Rectal smooth muscle tissue (tissue), 1 donor: ENCODE data around the gene YAP1.

ENCODE experiments used
- H3K27ac ChIP-seq: one replicate; pipeline ENCODE4 v1.7.0; 2013; ENCODE audit warnings: low read depth, low read length, inconsistent platforms
- H3K27me3 ChIP-seq: one replicate; pipeline ENCODE4 v1.7.0; 2013; ENCODE audit warnings: low read length; ENCODE audit not compliant: control insufficient read depth, insufficient read depth
- H3K36me3 ChIP-seq: one replicate; pipeline ENCODE4 v1.7.0; 2013; ENCODE audit warnings: low read length; ENCODE audit not compliant: control insufficient read depth, insufficient read depth
- H3K4me1 ChIP-seq: one replicate; pipeline ENCODE4 v1.7.0; 2013; ENCODE audit warnings: low read length; ENCODE audit not compliant: control insufficient read depth, insufficient read depth
- H3K4me3 ChIP-seq: one replicate; pipeline ENCODE4 v1.7.0; 2013; ENCODE audit warnings: low read length
- H3K9ac ChIP-seq: one replicate; pipeline ENCODE4 v1.7.0; 2013; ENCODE audit warnings: low read length

Gene YAP1

GRCh38 chr11:102177126-102177525 is 66.9 kb downstream of the YAP1 start:
- H3K36me3 ChIP-seq: no peaks in the 10 kb centered on the region
- no peaks in the 10 kb centered on the region for H3K4me1 ChIP-seq
- H3K4me3 ChIP-seq: no peak overlapping the region
- H3K27ac ChIP-seq: no peak overlapping the region
- H3K27me3 ChIP-seq: no peaks in the 10 kb centered on the region
- no peak overlapping the region for H3K9ac ChIP-seq

DNA sequence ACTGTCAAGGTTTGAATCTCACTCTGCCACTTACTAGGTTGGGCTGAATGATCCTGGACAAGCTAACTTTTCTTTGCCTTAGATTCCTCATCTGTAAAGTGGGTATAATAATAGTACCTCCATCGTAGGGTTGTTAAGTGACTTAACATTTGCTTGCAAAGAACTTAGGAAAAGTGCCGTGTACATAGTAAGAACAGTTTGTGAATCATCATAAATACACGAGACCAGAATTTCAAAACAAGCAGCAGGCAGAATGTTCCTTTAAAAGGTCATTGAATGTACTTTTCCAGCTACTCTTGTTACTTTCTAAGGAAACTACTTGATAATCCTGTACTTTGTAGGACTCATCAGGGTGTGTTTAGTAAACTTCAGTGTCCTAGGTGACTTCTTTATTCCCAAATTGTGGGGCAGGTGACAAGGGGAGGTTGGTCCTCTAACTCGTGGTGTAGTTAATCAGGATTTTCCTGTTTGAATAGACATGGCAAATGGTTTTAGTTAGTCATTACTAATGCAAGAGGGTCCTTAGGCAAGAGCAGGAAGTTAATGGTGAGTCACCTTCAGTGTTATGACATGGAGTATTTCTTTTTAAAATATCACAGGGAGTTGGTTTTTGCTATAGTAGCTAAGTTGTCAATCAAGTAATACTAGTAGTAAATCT is 67.9 kb downstream of the YAP1 start:
- no peaks in the 10 kb centered on the region for H3K4me1 ChIP-seq
- no peak overlapping the region for H3K9ac ChIP-seq
- H3K4me3 ChIP-seq: no peak overlapping the region
- no peaks in the 10 kb centered on the region for H3K27me3 ChIP-seq
- H3K27ac ChIP-seq: peak overlapping the region; percentile 63
- no peaks in the 10 kb centered on the region for H3K36me3 ChIP-seq

GRCh38 chr11:102179371-102179770 is 69.1 kb downstream of the YAP1 start:
- H3K36me3 ChIP-seq: no peaks in the 10 kb centered on the region
- H3K9ac ChIP-seq: no peak overlapping the region
- no peaks in the 10 kb centered on the region for H3K27me3 ChIP-seq
- no peak overlapping the region for H3K27ac ChIP-seq
- no peaks in the 10 kb centered on the region for H3K4me1 ChIP-seq
- no peak overlapping the region for H3K4me3 ChIP-seq

GRCh38 chr11:102184269-102184987 is 74.2 kb downstream of the YAP1 start:
- Histone ChIP-seq H3K4me1 (no peaks in the 10 kb centered on the region), H3K27ac (no peak overlapping the region)

GRCh38 chr11:102186551-102187191 is 76.4 kb downstream of the YAP1 start:
- Histone ChIP-seq H3K27me3 (no peaks in the 10 kb centered on the region), H3K27ac (no peak overlapping the region), H3K4me1 (no peaks in the 10 kb centered on the region), H3K9ac (no peak overlapping the region), H3K4me3 (no peak overlapping the region), H3K36me3 (no peaks in the 10 kb centered on the region)

More at GRCh38 chr11:102184269-102184987, 74.2 kb downstream of the YAP1 start:
- Histone ChIP-seq H3K9ac (no peak overlapping the region), H3K36me3 (no peaks in the 10 kb centered on the region), H3K27me3 (no peaks in the 10 kb centered on the region), H3K4me3 (no peak overlapping the region)

DNA sequence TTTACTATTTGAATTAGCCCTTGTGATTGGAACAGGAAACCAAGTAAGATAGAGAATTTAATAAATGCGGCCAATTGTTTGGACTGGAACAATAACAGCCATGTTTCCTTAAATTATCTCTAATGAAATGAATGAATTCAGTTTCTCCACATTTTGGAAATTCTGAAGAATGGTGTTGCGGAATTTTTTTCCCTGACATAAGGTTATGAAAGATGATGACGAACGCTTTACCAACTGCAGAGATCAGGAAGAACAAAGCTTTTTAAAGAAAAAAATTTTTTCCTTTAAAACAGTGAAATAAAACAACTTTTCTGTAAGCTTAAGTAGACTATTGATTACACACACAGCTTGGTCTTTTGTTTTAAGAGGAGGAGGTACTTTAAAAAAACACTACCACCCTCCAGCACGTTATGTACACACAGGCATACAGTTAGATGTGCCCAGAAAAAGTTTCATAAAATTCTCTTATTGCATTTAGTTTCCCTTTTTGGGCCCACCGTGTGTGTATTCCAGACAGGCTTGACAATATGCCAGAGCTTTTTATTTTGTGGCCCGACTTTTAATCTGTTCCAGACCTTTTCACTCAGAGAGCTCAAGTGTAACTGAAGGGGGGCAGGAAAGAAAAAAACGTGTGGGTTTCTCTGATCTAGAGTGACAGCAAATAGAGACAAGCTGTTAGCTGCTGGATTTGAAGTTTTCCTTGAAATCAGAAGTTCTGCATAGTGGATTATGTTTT is 77.3 kb downstream of the YAP1 start:
- H3K4me3 ChIP-seq: no peak overlapping the region
- no peaks in the 10 kb centered on the region for H3K36me3 ChIP-seq
- H3K9ac ChIP-seq: no peak overlapping the region
- no peaks in the 10 kb centered on the region for H3K4me1 ChIP-seq
- H3K27me3 ChIP-seq: no peaks in the 10 kb centered on the region
- H3K27ac ChIP-seq: no peak overlapping the region

DNA sequence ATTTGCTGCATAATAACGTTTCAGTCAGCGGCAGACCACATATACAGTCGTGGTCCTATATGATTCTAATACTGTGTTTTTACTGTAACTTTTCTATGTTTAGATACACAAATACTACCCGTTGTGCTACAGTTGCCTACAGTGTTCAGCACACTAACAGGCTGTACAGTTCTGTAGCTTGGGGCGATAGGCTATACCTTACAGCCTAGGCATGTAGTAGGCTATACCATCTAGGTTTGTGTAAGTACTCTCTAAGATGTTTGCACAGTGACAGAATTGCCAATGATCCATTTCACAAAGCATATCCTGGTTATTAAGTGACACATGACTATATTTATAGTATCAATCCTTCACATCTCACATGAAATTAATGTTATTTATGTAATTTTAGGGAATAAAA is 78.2 kb downstream of the YAP1 start:
- no peak overlapping the region for H3K27ac ChIP-seq
- H3K4me1 ChIP-seq: no peaks in the 10 kb centered on the region
- no peak overlapping the region for H3K9ac ChIP-seq
- no peaks in the 10 kb centered on the region for H3K27me3 ChIP-seq
- H3K4me3 ChIP-seq: no peak overlapping the region
- H3K36me3 ChIP-seq: no peaks in the 10 kb centered on the region

GRCh38 chr11:102191832-102192231 is 81.6 kb downstream of the YAP1 start:
- Histone ChIP-seq H3K27ac (no peak overlapping the region), H3K27me3 (no peaks in the 10 kb centered on the region)

GRCh38 chr11:102192349-102193066 is 82.3 kb downstream of the YAP1 start:
- no peaks in the 10 kb centered on the region for H3K27me3 ChIP-seq
- no peaks in the 10 kb centered on the region for H3K36me3 ChIP-seq
- no peak overlapping the region for H3K27ac ChIP-seq
- H3K4me3 ChIP-seq: no peak overlapping the region
- H3K4me1 ChIP-seq: no peaks in the 10 kb centered on the region
- no peak overlapping the region for H3K9ac ChIP-seq

More at GRCh38 chr11:102191832-102192231, 81.6 kb downstream of the YAP1 start:
- Histone ChIP-seq H3K36me3 (no peaks in the 10 kb centered on the region), H3K4me3 (no peak overlapping the region), H3K4me1 (no peaks in the 10 kb centered on the region), H3K9ac (no peak overlapping the region)

- H3K27ac ChIP-seq: no peak overlapping the region
- H3K4me3 ChIP-seq: no peak overlapping the region
- H3K36me3 ChIP-seq: no peaks in the 10 kb centered on the region
- no peaks in the 10 kb centered on the region for H3K27me3 ChIP-seq
- H3K4me1 ChIP-seq: no peaks in the 10 kb centered on the region
- H3K9ac ChIP-seq: no peak overlapping the region
Measured at GRCh38 chr11:102194257-102194656, 84.0 kb downstream of the YAP1 start.

GRCh38 chr11:102194990-102195389 is 84.7 kb downstream of the YAP1 start:
- H3K27ac ChIP-seq: no peak overlapping the region
- no peak overlapping the region for H3K9ac ChIP-seq
- H3K4me3 ChIP-seq: no peak overlapping the region
- no peaks in the 10 kb centered on the region for H3K4me1 ChIP-seq
- H3K27me3 ChIP-seq: no peaks in the 10 kb centered on the region
- H3K36me3 ChIP-seq: no peaks in the 10 kb centered on the region

DNA sequence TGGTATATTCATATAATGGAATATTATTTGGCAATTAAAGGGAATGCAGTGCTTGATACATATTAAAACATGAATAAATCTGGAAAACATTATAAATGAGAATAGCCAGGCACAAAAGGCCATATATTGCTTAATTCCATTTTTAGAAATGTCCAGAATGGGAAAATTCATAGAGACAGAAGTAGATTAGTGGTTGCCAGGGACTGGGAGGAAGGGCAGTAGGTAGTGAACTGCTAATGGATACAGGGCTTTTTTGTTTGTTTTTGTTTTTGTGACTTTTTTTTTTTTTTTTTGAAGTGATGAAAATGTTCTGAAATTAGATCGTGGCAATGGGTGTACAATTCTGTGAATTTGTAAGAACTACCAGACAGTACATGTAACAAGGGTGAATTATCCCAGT is 86.1 kb downstream of the YAP1 start:
- H3K36me3 ChIP-seq: no peaks in the 10 kb centered on the region
- no peaks in the 10 kb centered on the region for H3K27me3 ChIP-seq
- no peak overlapping the region for H3K4me3 ChIP-seq
- H3K9ac ChIP-seq: no peak overlapping the region
- no peak overlapping the region for H3K27ac ChIP-seq
- H3K4me1 ChIP-seq: no peaks in the 10 kb centered on the region
